GM13976 (cell line): Measurements from ENCODE around the gene TMEM131L.
"Not testable (repeated sequence)": the region's sequence is repeated elsewhere in the genome, so short reads cannot be mapped to it uniquely, and the experiment has no call there.

Experiments
- DNase-seq: peaks from one replicate; pipeline ENCODE4 v3.0.0; 2012; ENCODE audit warnings: low spot score
- in situ Hi-C: fragments of 300-500 bp; cut with MboI; formaldehyde crosslinking; loops from one replicate; pipeline ENCODE4 v1.12.0; 2022; ENCODE audit warnings: low sequenced_read_pairs, mixed read lengths, inconsistent platforms; ENCODE audit not compliant: unreplicated experiment
- TF ChIP-seq, protein P1 (sequence below): IDR thresholded peaks from 2 replicates; pipeline ENCODE4 v1.5.1; 2012; ENCODE audit warnings: borderline replicate concordance, mild to moderate bottlenecking; ENCODE audit not compliant: insufficient read depth; ENCODE audit errors: extremely low read depth, missing control alignments, control extremely low read depth

TMEM131L gene

GRCh38 chr4:153458969-153459368 is 7.2 kb upstream of the TMEM131L start:
- no peak for DNase-seq
- in situ Hi-C loops: no loop called here
- TF ChIP-seq, protein P1, sequence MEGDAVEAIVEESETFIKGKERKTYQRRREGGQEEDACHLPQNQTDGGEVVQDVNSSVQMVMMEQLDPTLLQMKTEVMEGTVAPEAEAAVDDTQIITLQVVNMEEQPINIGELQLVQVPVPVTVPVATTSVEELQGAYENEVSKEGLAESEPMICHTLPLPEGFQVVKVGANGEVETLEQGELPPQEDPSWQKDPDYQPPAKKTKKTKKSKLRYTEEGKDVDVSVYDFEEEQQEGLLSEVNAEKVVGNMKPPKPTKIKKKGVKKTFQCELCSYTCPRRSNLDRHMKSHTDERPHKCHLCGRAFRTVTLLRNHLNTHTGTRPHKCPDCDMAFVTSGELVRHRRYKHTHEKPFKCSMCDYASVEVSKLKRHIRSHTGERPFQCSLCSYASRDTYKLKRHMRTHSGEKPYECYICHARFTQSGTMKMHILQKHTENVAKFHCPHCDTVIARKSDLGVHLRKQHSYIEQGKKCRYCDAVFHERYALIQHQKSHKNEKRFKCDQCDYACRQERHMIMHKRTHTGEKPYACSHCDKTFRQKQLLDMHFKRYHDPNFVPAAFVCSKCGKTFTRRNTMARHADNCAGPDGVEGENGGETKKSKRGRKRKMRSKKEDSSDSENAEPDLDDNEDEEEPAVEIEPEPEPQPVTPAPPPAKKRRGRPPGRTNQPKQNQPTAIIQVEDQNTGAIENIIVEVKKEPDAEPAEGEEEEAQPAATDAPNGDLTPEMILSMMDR: no peak

DNA sequence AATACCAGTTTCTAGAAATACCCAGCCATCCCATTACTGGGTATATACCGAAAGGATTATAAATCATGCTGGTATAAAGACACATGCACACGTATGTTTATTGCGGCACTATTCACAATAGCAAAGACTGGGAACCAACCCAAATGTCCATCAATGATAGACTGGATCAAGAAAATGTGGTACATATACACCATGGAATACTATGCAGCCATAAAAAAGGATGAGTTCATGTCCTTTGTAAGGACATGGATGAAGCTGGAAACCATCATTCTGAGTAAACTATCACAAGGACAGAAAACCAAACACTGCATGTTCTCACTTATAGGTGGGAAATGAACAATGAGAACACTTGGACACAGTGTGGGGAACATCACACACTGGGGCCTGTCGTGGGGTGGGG is 4.6 kb upstream of the TMEM131L start:
- DNase-seq, in situ Hi-C loops: not testable (repeated sequence)

- no peak for DNase-seq
- TF ChIP-seq, protein P1: no peak
- in situ Hi-C loops: no loop called here
Observed at GRCh38 chr4:153464068-153464467, 2.1 kb upstream of the TMEM131L start.

GRCh38 chr4:153465140-153465539 is 1.0 kb upstream of the TMEM131L start:
- no peak for DNase-seq
- TF ChIP-seq, protein P1: no peak
- in situ Hi-C loops: no loop called here

DNA sequence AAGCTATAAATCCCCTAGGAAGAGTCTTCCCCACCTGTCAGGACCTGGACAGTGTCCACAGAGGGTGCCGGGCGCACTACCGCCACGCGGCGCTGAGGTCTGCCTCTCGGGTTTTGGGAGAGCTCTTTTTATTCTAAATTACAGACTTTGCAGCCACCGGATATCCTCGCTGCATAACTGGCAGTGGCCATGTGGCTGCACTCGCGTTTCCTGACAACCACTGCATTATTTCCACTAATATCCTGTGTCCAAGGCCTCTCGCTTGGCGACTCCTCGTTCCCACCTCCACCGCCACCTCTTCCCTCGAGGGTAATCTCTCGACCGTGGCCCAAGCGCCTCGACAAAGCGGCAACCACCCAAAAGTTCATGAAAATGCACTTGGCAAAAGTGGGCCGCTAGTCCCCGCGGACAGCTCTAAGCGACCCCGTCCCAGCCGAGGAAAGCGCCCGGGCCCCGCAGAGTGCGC is 512 bp upstream of the TMEM131L start:
- peak; percentile 62 for DNase-seq

DNA sequence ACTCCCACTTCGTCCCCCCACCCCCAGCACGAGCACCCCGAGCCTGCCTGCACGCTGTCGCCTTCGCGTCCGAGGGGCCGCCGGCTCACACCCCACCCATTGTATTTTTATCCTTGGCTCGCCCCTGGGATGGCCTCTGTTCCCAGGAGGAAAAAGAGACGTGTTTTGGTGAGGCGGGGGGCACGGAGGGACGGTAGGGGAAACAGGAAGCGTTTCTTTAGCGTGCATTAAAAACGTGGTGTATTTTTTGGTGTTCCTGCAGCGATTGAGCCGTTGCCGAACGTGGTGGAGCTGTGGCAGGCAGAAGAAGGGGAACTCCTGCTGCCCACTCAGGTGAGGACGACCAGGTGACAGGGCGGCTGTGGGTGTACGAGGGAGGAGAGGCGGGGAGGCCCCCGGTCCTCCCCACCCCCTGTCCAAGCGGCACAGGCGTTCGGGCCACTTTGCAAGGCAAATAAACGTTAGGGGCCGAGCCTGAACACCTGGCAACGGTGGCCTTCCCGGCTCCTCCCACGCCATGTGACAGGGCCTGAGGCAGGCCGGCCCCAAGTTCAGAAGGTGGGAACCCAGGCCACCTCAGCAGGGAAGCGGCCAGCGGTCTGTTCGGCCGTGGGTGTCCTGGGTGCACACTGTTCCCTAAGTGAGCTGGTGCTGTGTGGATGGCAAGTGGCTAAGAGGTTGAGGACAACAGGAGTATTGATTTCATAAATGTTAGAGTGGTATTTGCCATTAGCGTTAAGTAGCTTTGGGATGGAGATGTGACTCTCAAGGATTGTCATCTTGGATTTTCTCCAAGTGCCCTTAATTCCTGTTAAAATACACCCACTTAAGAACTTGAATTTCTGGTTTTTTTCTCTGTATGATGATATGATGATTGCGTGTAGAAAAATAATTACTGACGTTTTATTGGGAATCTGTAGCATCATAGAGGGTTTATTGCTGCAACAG is 1.1 kb downstream of the TMEM131L start:
- in situ Hi-C loops: no loop called here
- peak; percentile 90 for DNase-seq
- TF ChIP-seq, protein P1: no peak

More for the DNA sequence above, 512 bp upstream of the TMEM131L start:
- in situ Hi-C loops: no loop called here
- TF ChIP-seq, protein P1: no peak

DNA sequence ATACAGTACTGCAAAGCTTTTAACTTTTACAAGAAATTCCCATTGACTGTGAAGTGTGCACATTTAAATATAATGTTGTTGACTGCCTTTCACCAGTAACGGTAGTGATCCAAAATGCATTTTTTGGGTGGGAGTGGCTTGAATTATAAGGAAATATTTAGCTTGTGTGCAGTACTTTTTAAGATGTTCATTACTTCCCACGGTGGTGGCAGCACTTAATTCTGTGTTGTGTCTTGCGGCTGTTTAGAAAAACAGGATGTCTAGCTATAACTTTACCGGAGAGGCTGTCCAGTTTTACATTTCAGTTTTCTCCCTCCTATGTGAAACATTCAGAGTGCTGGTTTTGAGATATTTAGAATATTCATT is 1.7 kb downstream of the TMEM131L start:
- TF ChIP-seq, protein P1: no peak
- DNase-seq: no peak
- in situ Hi-C loops: no loop called here
